Measurements from ENCODE around the gene ASPSCR1. TPM values are rescaled to one million over a fixed set of nuclear protein-coding genes. Genes with fewer than 3 reads are reported as not detected.

The ASPSCR1 gene
- polyA plus RNA-seq, 1 experiment, result 15.4 TPM

DNA sequence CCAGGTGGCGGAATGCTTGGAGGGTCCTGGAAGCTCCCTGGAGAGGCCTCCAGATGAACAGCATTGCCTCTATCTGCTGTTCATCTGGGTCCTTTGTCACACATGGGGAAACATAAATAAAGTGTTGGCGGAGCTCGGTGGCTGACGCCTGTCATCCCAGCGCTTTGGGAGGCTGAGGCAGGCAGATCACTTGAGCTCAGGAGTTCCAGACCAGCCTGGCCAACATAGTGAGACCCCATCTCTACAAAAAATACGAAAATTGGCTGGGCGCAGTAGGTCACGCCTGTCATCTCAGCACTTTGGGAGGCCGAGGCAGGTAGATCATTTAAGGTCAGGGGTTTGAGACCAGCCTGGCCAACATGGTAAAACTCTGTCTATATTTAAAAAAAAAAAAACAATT is 32.6 kb upstream of the ASPSCR1 start:
- TF ChIP-seq, protein P1, sequence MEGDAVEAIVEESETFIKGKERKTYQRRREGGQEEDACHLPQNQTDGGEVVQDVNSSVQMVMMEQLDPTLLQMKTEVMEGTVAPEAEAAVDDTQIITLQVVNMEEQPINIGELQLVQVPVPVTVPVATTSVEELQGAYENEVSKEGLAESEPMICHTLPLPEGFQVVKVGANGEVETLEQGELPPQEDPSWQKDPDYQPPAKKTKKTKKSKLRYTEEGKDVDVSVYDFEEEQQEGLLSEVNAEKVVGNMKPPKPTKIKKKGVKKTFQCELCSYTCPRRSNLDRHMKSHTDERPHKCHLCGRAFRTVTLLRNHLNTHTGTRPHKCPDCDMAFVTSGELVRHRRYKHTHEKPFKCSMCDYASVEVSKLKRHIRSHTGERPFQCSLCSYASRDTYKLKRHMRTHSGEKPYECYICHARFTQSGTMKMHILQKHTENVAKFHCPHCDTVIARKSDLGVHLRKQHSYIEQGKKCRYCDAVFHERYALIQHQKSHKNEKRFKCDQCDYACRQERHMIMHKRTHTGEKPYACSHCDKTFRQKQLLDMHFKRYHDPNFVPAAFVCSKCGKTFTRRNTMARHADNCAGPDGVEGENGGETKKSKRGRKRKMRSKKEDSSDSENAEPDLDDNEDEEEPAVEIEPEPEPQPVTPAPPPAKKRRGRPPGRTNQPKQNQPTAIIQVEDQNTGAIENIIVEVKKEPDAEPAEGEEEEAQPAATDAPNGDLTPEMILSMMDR (IDR thresholded peaks at IDR 0.05; ENCODE audit: insufficient read depth, low read depth, low read length), result no peak
- Histone ChIP-seq H3K4me3 (ENCODE audit: low read depth, low read length) (no peak overlapping the region), H3K27me3 (ENCODE audit: control insufficient read depth, insufficient read depth, low read length) (peaks cover 6% of the 10 kb centered on the region; the same call in 1 of the 2 replicates), H3K36me3 (ENCODE audit: control insufficient read depth, insufficient read depth, low read length) (no peaks in the 10 kb centered on the region)
- POLR2A ChIA-PET, result no interaction called here
- CTCF ChIA-PET, result interaction anchor here (0.9 to 3.3 kb wide), 2 partner anchors 15 to 93 kb away, joined by 3 to 17 read pairs; partner anchors contain the start of gene DCXR
- no peak for DNase-seq (ENCODE audit: low read depth)

DNA sequence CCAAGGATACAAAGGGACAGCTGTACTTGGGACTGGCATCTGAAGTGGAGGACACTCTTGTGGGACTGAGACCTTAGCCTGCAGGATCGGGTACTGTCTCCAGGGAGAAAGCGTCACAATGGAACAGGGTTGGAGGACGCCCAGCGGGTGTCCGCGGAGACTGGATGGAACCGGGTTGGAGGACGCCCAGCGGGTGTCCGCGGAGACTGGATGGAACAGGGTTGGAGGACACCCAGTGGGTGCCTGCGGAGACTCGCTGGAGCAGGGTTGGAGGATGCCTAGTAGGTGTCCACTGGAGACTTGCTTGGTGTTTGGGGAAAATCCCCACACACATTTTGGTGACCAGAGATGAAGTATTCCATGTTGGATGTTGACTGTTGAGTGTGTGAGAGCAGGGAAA is 30.2 kb upstream of the ASPSCR1 start, which contains the start of gene MYADML2:
Gene MYADML2, minus strand, starts transcription at position 45 of the 400 bp plus-strand sequence. CDS start 5,492 bp downstream, outside the sequence.
- Histone ChIP-seq H3K36me3 (ENCODE audit: control insufficient read depth, insufficient read depth, low read length) (no peaks in the 10 kb centered on the region), H3K4me3 (ENCODE audit: low read depth, low read length) (no peak within 1 kb of the TSS), H3K27me3 (ENCODE audit: control insufficient read depth, insufficient read depth, low read length) (peaks cover 4% of the 10 kb centered on the region; the same call in 1 of the 2 replicates)
- TF ChIP-seq, protein P1 (IDR thresholded peaks at IDR 0.05; ENCODE audit: insufficient read depth, low read depth, low read length), result no peak
- ChIA-PET CTCF (interaction anchor here (0.8 to 4.9 kb wide), 3 partner anchors 13 to 76 kb away, joined by 3 to 24 read pairs (median 11); partner anchors contain the start of genes CENPX and LRRC45), POLR2A (no interaction called here)
- no peak for DNase-seq (ENCODE audit: low read depth)

DNA sequence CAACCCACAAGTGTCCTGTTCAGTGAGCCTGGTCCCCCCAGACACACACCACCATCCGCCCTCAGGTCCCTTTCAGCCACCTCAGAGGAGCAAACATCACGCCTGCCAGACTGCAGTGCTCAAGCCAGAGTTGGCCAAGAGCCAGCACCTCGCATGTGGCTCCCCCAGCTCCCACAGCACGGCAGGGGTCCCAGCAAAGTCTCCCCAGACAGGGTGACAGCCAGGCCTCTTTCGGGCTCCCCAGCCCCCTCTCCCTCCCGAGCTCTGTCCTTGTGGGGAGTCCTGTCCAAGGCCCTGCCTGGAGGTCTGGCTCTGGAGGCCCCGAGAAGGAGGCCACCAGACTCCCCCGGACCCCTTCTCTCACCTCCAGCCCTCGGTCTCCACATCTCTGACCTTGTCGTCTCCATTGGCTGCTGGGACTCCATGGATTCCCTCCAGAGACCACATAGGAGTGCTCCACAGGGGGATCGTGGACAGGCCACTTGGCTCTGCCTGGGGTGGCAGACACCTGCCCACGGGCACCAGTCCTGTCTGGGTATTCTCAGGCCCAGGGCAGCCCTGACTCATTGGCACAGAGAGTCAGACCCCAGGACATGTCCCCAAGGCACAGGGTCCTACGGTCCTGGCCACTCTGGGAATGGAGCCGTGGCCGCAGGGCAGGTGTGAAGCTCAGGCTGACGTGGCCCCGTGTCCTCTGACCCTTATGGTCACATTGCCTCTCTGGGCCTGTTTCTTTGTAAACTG is 28.6 kb upstream of the ASPSCR1 start:
- DNase-seq (ENCODE audit: low read depth), result no peak
- ChIA-PET POLR2A (no interaction called here), CTCF (interaction anchor here (1.3 to 4.9 kb wide), 4 partner anchors 11 to 81 kb away, joined by 3 to 24 read pairs (median 6); partner anchors contain the start of genes CENPX and LRRC45)
- TF ChIP-seq, protein P1 (IDR thresholded peaks at IDR 0.05; ENCODE audit: insufficient read depth, low read depth, low read length), result no peak
- no peaks in the 10 kb centered on the region for H3K36me3 ChIP-seq (ENCODE audit: control insufficient read depth, insufficient read depth, low read length)
- H3K27me3 ChIP-seq (ENCODE audit: control insufficient read depth, insufficient read depth, low read length), result 0 out of 2 replicates have a peak, but pooled peaks cover 2% of the 10 kb centered on the region
- H3K4me3 ChIP-seq (ENCODE audit: low read depth, low read length), result no peak overlapping the region

DNA sequence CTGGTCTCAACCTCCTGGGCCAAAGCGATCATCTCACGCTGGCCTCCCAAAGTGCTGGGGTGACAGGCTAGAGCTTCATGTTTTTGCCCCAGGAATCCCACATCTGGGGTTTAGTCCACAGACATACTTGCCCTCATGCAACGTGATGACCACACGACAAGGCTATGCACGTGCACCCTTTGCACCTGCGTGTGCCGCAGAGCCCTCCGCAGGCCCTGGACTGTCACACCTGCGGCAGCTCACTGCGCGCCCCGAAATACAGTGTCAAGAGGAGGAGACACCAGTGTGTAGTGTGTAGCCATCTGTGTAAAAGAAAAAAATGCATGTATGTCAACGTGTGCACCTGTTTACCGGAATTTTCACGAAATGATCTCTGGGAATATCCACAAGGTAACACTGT is 26.9 kb upstream of the ASPSCR1 start:
- Histone ChIP-seq H3K36me3 (ENCODE audit: control insufficient read depth, insufficient read depth, low read length) (no peaks in the 10 kb centered on the region), H3K27me3 (ENCODE audit: control insufficient read depth, insufficient read depth, low read length) (no peaks in the 10 kb centered on the region), H3K4me3 (ENCODE audit: low read depth, low read length) (no peak overlapping the region)
- CTCF ChIA-PET, result interaction anchor here (0.8 to 4.9 kb wide), 3 partner anchors 9 to 69 kb away, joined by 3 to 24 read pairs (median 3); no protein-coding TSS in a partner anchor
- no peak for DNase-seq (ENCODE audit: low read depth)
- TF ChIP-seq, protein P1 (IDR thresholded peaks at IDR 0.05; ENCODE audit: insufficient read depth, low read depth, low read length), result no peak
- POLR2A ChIA-PET, result interaction anchor here (0.6 kb wide), 1 partner anchor 90 kb away, joined by 4 read pairs; no protein-coding TSS in a partner anchor
